ENCODE measurements around the gene TMPO.

DNA sequence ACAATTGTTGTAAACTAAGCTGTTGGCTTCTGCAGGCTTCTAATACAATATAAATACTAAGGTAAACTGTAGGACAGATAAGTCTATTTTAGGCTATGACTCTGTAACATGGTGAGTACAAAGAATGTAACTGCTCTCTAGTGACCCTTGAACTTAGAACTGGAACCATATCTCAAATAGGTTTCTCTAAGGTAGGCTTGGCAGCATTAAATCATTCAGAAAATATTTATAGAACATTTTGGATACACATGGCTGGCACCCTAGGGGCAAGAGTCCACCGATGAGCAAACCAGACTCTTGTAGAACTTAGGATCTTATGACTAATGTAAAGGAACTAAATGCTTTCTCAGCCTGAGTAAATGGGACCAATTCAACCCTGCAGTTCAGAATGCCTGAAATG is 58.7 kb downstream of the TMPO start:
- TF ChIP-seq, protein P1, sequence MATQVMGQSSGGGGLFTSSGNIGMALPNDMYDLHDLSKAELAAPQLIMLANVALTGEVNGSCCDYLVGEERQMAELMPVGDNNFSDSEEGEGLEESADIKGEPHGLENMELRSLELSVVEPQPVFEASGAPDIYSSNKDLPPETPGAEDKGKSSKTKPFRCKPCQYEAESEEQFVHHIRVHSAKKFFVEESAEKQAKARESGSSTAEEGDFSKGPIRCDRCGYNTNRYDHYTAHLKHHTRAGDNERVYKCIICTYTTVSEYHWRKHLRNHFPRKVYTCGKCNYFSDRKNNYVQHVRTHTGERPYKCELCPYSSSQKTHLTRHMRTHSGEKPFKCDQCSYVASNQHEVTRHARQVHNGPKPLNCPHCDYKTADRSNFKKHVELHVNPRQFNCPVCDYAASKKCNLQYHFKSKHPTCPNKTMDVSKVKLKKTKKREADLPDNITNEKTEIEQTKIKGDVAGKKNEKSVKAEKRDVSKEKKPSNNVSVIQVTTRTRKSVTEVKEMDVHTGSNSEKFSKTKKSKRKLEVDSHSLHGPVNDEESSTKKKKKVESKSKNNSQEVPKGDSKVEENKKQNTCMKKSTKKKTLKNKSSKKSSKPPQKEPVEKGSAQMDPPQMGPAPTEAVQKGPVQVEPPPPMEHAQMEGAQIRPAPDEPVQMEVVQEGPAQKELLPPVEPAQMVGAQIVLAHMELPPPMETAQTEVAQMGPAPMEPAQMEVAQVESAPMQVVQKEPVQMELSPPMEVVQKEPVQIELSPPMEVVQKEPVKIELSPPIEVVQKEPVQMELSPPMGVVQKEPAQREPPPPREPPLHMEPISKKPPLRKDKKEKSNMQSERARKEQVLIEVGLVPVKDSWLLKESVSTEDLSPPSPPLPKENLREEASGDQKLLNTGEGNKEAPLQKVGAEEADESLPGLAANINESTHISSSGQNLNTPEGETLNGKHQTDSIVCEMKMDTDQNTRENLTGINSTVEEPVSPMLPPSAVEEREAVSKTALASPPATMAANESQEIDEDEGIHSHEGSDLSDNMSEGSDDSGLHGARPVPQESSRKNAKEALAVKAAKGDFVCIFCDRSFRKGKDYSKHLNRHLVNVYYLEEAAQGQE (IDR thresholded peaks at IDR 0.05; ENCODE audit: borderline replicate concordance), result no peak
- TF ChIP-seq, protein P2, sequence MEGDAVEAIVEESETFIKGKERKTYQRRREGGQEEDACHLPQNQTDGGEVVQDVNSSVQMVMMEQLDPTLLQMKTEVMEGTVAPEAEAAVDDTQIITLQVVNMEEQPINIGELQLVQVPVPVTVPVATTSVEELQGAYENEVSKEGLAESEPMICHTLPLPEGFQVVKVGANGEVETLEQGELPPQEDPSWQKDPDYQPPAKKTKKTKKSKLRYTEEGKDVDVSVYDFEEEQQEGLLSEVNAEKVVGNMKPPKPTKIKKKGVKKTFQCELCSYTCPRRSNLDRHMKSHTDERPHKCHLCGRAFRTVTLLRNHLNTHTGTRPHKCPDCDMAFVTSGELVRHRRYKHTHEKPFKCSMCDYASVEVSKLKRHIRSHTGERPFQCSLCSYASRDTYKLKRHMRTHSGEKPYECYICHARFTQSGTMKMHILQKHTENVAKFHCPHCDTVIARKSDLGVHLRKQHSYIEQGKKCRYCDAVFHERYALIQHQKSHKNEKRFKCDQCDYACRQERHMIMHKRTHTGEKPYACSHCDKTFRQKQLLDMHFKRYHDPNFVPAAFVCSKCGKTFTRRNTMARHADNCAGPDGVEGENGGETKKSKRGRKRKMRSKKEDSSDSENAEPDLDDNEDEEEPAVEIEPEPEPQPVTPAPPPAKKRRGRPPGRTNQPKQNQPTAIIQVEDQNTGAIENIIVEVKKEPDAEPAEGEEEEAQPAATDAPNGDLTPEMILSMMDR (IDR thresholded peaks at IDR 0.05; ENCODE audit: poor library complexity, severe bottlenecking), result no peak
- TF ChIP-seq MXI1 (conservative IDR thresholded peaks at IDR 0.05; ENCODE audit: poor library complexity, severe bottlenecking), result no peak
- no peak for TF ChIP-seq EP300 (conservative IDR thresholded peaks at IDR 0.05; ENCODE audit: poor library complexity, severe bottlenecking)
- no peak for TF ChIP-seq POLR2AphosphoS5 (IDR thresholded peaks at IDR 0.05)

Measured in neural cell (in vitro differentiated cells).